GM11168 (cell line): ENCODE data around the gene TRIM66.

Experiments used
- in situ Hi-C: fragments of 300-500 bp; cut with MboI; formaldehyde crosslinking; loops from one replicate; pipeline ENCODE4 v1.12.0; 2022; ENCODE audit warnings: low sequenced_read_pairs; ENCODE audit not compliant: unreplicated experiment

TRIM66 gene

DNA sequence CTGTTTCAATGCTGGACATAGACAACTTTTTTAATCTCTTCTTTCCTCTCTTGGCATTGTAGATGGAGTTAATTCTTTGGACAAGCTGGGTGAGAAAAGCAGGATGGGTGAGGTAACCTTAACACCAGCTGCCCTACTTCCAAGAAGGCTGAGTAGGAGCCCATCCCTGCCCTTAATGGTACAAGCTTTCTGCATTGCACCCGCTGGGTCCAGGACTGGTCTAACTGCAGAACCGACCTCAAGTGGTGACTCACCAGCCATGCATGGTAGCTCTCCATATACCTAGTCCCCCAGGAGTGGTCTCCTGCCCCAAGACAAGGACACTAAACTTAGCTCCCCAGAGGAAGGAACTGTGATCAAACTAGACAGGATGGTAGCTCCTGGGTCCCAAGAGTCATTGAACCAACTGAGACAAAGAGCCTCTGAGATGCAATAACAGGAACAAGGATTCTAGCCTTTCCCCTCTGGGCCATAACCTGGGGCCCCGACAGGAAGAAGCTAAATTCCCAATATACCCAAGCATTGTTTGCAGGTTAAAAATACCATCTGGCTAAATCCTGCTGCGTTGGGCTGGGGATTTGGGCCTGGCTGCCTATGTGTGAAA lies 32.3 kb upstream of the TRIM66 start:
- in situ Hi-C loops, result loop anchor here (5.0 kb wide), 1 partner anchor 103 kb away; no protein-coding TSS in a partner anchor

DNA sequence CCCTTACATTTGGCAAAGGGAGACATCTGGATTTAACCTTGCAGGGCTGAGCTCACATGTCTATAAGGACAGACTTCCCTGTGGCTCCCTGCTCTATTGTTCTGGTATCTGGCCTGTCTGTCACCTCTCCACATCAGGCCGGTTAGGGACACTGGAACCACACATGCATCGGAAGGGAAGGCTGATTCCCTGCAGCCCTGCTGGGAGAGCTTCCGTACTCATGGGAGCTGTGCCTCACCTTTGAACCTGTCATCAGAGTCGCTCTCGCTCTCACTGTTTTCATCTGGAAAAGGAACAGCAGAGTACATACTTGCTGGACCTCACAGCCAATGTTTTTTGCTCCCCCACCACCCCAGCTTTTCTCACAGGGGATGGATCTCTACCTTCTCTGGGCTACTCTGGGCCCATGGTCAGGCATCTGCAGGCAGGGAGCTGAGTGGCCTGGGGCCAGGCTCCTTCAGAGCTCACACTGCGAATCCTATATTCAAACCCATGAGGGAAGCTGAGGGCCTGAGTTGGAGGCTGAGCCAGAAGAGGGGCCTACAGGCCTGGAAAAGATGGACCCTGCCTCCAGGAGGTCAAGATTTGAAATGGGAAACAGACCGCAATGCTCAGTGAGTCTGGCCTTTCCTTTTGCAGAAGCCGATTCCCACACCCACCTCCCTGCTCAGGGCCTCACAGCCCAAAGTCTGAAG lies 31.4 kb upstream of the TRIM66 start:
- in situ Hi-C loops, result loop anchor here (5.0 kb wide), 1 partner anchor 103 kb away; no protein-coding TSS in a partner anchor

- in situ Hi-C loops, result loop anchor here (5.0 kb wide), 1 partner anchor 105 kb away; no protein-coding TSS in a partner anchor
These were observed 30.0 kb upstream of the TRIM66 start for GRCh38 chr11:8712506-8712905.

DNA sequence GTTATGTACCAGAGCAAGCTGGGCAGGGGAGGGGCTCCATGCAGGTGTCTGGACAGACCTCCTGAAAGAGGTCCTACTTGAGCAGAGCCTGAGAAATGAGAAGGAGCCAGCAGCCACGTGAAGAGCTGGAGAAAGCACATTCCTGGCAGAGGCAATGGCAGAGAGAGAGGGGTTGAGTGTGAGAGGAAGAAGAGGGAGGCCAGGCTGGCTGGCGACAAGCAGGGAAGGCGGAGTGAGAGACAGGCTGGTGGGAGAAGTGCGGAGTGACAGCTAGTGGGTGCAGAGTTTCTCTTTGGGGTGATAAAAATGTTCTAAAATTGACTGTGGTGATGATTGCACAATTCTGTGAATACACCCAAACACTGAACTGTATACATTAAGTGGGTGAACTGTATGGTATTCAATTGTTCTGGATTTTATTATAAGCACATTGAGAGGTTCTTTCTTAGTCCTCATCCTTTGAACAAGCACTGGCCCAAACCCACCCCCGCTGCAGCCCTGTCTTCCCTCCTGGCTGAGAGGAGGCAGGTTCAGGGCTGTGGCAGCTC lies 29.5 kb upstream of the TRIM66 start:
- in situ Hi-C loops, result loop anchor here (5.0 kb wide), 1 partner anchor 105 kb away; no protein-coding TSS in a partner anchor

DNA sequence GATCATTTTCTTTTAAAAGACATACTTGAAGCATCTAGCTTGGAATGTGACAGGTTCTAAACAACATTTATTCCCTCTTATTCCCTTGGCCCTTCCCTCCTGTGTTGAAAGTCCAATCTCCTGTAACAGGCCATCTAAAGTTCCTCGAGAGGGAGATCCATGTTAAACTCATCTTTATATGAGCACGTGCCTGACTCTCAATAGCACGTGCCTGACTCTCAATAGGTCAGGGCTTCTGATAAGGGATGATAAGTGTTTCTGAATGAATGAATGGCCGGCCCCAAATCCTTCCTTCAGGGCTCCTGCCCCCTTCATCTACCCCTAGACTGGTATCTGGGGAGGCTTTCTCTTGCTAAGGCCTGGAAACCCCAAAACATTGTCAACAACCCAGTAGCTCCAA lies 27.3 kb upstream of the TRIM66 start:
- in situ Hi-C loops, result loop anchor here (5.0 kb wide), 1 partner anchor 108 kb away; no protein-coding TSS in a partner anchor

DNA sequence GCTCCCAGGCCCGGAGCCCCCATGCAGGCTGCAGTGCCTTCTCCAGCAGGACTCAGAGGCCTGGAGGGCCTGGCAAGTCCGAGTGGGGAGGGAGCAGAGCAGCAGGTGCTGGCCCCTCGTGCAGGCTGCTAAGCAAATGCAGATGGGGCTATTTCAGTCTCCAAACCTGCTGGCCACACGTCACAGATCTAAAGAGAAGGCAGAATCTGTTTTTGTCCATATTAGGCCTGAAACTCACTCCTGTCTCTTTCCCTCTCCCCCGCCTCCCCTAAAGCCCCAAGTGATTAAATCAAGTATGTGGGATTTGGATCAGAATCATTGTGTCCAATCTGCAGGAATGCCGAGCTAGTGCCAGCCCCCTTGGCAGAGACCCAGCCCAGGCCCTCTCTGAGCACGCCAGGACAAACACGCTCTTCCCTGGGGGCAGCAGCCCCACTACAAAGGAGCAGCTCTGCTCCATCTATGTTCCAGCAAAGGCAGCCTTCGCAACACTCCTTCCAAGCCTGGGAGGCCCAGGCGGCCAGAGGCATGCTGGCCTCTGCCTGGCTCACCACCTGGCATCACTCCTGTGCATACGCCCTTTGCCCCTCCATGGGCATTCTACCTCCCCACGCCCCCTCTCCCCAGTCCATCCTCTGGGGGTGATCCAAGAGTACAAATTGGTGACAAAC lies 26.7 kb upstream of the TRIM66 start:
- in situ Hi-C loops, result no loop called here

- in situ Hi-C loops, result no loop called here
These were observed 25.2 kb upstream of the TRIM66 start for GRCh38 chr11:8707541-8708191.

- in situ Hi-C loops, result no loop called here
These were observed 24.4 kb upstream of the TRIM66 start for GRCh38 chr11:8706673-8707432.

GRCh38 chr11:8705146-8705545 lies 22.7 kb upstream of the TRIM66 start:
- in situ Hi-C loops, result no loop called here

DNA sequence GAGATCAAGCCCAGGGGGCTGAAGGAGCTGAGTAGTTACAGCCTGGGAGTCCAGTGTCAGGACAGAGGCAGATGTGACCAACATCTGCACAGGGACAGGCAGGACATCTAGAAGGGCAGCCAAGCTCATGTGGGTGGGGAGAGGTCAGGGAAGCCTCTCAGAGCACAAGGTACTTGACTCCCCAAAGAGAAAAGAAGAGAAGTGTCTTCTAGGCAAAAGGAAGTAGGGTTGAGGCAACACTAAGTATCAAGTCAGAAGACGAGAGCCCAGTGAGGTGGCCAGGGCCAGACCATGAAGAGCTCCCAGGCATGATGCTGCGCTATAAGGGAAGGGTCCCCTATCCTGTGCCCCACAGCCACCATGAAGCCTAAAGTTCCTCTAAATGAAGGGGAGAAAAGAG lies 21.7 kb upstream of the TRIM66 start:
- in situ Hi-C loops, result no loop called here

- in situ Hi-C loops, result no loop called here
These were observed 20.1 kb upstream of the TRIM66 start for GRCh38 chr11:8702598-8702915.

DNA sequence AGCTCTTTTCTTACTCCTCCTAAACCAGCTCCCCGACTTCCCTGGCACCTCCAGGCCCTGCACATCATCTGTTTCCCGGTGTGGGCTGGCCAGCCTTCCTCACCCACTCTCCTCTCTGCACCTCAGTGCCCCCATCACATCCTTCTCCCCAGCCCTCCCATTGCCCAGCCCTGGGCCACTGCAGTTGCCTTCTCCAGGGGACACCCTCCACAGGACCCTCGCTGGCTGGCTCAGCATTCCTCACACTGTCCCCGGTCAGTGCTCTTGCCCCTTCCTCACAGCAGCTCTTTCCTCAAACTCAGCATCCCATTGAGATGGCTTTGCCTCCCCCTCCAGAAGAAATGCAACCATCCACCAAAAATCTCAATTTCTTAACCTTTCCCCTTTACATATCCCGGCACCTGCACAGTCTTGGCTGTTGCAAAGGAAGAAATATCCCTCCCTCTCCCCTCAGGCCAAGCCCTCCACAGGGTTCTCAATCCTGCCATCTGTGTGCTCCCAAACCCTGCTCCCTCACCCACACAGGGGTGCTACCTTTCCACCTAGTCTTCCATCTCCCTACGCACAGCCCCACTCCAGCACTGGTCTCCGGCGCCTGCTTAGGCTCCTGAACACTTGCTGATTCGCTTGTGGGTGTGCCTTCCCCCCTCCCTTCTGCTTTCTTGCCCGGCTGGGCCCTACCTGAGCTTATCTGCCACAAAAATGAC lies 19.6 kb upstream of the TRIM66 start:
- in situ Hi-C loops, result no loop called here

DNA sequence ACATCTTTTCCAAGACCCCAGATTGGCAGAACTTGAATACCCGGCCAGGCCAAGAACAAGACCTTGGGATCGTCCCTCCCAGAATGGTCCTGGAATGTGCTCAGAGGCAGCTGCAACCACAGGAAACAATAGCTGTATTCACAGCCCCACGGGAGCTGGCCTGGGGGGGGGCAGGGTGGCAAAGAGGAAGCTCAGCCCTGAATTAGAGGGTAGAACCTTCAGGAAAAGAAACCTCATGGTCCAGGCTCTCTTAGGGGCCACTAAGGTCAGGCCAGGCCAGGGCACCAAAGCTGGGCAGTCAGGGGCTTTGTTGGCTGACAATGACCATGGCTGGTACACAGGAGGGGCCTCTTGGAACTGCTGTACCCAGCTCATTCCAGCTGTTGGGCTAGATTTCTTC lies 17.4 kb upstream of the TRIM66 start:
- in situ Hi-C loops, result loop anchor here (25.0 kb wide), 1 partner anchor 262 kb away; the partner anchor contains the start of gene TMEM9B

- in situ Hi-C loops, result loop anchor here (25.0 kb wide), 1 partner anchor 263 kb away; the partner anchor contains the start of gene TMEM9B
These were observed 16.5 kb upstream of the TRIM66 start for GRCh38 chr11:8698917-8699441.

- in situ Hi-C loops, result loop anchor here (25.0 kb wide), 1 partner anchor 264 kb away; the partner anchor contains the start of gene TMEM9B
These were observed 15.9 kb upstream of the TRIM66 start for GRCh38 chr11:8698379-8698851.

DNA sequence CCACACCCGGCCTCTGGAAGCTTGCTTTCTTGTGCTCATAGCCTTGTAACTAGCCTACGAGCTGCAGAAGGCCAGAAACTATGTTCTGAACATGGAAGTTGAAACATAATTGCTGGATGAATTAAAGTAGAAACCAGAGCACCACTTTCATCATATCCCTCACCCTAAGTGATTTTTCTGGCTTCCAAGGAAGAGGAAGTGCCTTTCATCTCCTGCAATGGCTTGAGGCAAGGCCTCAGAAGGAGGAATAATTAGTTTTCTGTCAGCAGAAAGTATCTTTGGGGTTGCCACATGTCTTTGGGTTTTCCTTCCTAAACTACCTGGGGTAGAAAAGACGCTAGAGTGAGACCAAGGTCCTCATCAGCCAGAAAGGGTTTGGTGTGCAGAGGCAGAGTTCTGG lies 14.6 kb upstream of the TRIM66 start:
- in situ Hi-C loops, result loop anchor here (25.0 kb wide), 1 partner anchor 265 kb away; the partner anchor contains the start of gene TMEM9B

GRCh38 chr11:8694137-8694536 lies 11.7 kb upstream of the TRIM66 start:
- in situ Hi-C loops, result loop anchor here (25.0 kb wide), 1 partner anchor 268 kb away; the partner anchor contains the start of gene TMEM9B

- in situ Hi-C loops, result loop anchor here (25.0 kb wide), 1 partner anchor 269 kb away; the partner anchor contains the start of gene TMEM9B
These were observed 11.1 kb upstream of the TRIM66 start for GRCh38 chr11:8693555-8693954.
